ENCODE measurements around the gene MBD3L2B.

The MBD3L2B gene

DNA sequence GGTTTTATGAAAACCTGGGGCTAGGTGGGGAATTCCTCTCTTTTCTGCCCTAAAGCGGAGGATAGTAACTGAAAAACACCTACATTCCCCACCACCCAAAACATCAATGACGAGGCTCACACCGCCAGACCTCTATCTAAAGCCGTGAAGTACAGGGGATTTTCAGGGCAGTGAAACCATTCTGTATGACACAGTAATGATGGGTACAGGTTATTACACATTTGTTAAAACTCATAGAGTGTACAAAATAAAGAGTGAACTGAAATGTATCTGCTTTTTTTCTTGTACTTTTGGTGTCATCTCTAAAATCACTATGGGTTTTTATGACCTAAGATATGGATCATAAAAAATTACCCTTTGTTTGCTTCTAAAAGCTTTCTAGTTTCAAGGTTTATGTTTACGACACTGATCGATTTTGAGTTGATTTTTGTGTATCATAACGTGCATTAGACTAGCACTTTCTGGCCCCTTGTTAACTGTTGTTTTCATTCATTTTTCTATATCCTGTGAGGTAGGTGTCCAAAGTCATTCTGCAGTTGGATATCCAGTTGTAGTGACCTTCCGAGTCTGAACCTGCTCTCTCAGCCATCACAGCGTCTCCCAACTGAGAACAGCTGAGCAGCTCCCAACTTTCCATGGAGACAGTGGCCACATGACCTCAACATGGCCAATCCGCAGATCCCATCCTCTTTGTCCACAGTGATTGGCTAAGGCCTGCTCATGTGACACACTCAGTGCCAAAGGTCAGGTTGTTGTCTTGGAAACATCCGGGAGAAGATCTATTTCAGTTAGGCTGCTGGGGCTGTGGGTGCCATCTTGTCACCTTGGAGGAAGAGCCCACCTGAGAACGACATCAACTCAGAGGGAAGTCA, 10.3 kb downstream of the MBD3L2B start:
- DNase-seq (ENCODE audit: low read depth): no peak

DNA sequence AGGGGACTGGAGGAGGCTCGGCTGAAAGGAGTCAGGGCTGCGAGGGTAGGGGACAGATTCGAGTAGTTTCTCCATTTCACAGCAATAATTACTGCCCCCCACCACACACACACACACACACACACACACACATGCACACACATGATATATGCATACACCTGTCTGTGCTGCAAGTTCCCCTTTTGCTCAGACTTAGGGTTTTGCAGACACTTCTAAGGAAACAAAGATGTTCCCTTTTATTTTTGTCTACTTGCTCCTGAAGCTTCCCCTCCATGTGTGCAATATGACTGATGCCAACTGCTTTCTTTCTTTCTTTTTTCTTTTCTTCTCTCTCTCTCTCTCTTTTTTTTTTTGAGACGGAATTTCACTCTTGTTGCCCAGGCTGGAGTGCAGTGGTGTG, 13.4 kb downstream of the MBD3L2B start:
- DNase-seq (ENCODE audit: low read depth): no peak

GRCh38 chr19:7006135-7006704, 15.0 kb downstream of the MBD3L2B start:
- DNase-seq (ENCODE audit: low read depth): no peak

DNA sequence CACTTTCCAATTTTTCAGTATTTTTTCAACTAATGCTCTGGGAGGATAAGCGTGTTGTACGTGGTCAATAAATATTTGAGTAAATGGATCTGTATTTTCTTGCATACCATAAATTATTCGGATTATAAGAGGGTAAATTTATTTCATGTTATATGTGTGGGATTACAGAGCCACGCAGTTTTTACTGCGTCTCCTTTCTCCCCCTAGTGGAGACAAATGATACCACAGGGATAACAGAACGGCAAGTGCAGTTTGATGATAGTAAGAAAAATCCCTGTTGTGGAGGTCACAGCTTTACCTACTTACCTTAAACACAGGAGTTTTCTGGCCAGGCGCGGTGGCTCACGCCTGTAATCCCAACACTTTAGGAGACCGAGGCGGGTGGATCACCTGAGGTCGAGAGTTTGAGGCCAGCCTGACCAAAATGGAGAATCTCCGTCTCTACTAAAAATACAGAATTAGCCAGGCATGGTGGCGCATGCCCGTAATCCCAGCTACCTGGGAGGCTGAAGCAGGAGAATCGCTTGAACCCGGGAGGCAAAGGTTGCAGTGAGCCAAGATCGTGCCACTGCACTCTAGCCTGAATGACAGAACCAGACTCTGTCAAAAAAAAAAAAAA, 16.8 kb downstream of the MBD3L2B start:
- peak; percentile 7 for DNase-seq (ENCODE audit: low read depth)

- no peak for DNase-seq (ENCODE audit: low read depth)
Measured at GRCh38 chr19:7000816-7001215, 20.4 kb downstream of the MBD3L2B start.

GRCh38 chr19:7000333-7000732, 20.9 kb downstream of the MBD3L2B start:
- DNase-seq (ENCODE audit: low read depth): no peak

DNA sequence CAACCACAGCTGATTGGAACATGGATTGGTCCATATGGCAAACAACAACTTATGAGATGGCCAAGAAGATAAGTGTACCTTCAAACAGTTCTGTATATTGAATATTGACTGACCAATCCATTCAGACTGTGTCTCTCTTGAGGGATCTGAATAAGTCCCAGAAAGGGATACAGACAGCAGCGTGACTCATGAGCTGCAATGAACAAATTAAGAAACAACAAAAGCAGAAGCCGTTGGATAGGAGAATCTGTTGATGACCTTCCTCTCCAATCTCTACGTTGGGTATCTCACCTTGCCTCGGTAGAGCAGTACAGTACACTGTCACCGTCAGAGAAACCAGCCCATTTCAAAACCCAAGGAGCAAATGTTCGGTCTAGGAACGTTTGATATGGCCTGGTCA, 21.3 kb downstream of the MBD3L2B start:
- no peak for DNase-seq (ENCODE audit: low read depth)

- peak; percentile 4 for DNase-seq (ENCODE audit: low read depth)
Measured at GRCh38 chr19:6997679-6998445, 23.4 kb downstream of the MBD3L2B start.

GRCh38 chr19:6996810-6997209, 24.4 kb downstream of the MBD3L2B start:
- DNase-seq (ENCODE audit: low read depth): no peak

- DNase-seq (ENCODE audit: low read depth): no peak
Measured at GRCh38 chr19:6995054-6995453, 26.2 kb downstream of the MBD3L2B start.

- no peak for DNase-seq (ENCODE audit: low read depth)
Measured at GRCh38 chr19:6988257-6988656, 33.0 kb downstream of the MBD3L2B start.

DNA sequence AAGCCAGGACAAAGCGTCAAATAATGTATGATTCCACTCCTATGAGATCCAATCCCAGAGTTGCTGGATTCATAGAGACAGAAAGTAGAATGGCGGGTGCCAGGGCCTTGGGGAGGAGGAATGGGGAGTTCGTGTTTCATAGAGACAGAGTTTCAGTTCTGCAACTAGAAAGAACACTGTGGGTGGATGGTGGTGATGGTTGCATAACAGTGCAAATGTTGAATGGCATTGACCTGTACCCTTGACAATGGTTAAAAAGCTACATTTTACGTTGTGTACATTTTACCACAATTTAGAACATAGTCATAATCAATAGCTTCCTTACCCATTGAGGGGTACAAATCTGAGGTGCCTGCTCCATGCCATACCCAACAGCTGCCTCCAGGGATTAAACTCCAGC, 33.4 kb downstream of the MBD3L2B start:
- no peak for DNase-seq (ENCODE audit: low read depth)

- DNase-seq (ENCODE audit: low read depth): no peak
Measured at GRCh38 chr19:6983448-6983847, 37.8 kb downstream of the MBD3L2B start.

GRCh38 chr19:6979399-6979798, 41.8 kb downstream of the MBD3L2B start:
- DNase-seq (ENCODE audit: low read depth): no peak

DNA sequence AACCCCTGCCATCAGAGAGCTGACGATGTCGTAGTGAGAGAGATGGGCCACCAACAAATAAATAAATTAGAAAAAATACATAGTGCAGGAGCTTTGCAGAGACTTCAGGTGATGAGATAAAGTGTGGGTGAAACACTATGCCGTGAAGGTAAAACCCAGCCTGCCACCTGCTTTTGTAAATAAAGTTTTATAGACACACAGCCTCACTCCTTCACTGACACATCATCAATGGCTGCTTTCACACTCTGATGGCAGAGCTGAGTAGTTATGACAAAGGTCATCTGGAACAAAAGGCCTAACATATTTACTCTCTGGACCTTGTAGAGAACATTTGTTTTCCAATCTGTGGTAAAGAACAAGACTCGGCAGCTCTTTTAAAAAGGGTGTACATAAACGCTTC, 45.0 kb downstream of the MBD3L2B start:
- DNase-seq (ENCODE audit: low read depth): no peak

- no peak for DNase-seq (ENCODE audit: low read depth)
Measured at GRCh38 chr19:6971366-6971765, 49.9 kb downstream of the MBD3L2B start.

- no peak for DNase-seq (ENCODE audit: low read depth)
Measured at GRCh38 chr19:6970443-6970842, 50.8 kb downstream of the MBD3L2B start.

DNA sequence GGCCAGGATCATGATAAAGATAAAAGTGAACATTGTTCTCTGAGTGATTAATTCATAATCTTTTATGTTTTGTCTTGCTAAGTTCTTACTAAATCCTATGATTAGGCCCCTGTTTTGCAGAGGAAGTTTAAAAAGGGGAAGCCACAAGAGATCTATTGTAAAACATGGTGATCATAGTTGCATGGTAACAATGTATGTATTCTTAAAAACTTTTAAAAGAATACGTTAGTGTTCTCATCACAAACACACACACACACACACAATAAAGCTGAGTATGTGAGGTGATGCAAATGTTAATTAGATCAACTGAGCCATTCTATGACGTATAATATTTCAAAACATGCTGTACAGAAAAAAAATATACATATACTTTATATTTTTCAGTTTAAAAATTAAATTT, 51.2 kb downstream of the MBD3L2B start:
- no peak for DNase-seq (ENCODE audit: low read depth)

GRCh38 chr19:6969490-6969889, 51.7 kb downstream of the MBD3L2B start:
- no peak for DNase-seq (ENCODE audit: low read depth)

Measured in amniotic epithelial cell (primary cell).